ENCODE results near the gene ITIH4. TPM values are rescaled to one million over a fixed set of nuclear protein-coding genes. Genes with fewer than 3 reads are reported as not detected.

ITIH4 gene
- total RNA-seq, 4 donors from 2014 or later = 0.33 to 5.8 (median 3.4) TPM

DNA sequence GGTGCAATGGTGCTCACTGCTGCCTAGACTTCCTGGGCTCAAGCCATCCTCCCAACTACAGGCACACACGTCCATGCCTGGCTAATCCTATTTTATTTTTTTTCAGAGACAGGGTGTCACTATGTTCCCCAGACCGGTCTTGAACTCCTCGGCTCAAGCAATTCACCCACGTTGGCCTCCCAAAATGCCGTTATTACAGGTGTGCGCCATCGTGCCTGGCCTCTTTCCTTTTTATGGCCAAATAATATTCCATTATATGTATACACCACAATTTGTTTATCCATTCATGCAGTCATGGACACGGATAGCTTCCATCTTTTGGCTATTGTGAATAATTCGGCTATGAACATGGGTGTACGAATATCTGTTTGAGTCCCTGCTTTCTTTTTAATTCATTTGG is 58.8 kb downstream of the ITIH4 start:
- TF ChIP-seq, protein P1, sequence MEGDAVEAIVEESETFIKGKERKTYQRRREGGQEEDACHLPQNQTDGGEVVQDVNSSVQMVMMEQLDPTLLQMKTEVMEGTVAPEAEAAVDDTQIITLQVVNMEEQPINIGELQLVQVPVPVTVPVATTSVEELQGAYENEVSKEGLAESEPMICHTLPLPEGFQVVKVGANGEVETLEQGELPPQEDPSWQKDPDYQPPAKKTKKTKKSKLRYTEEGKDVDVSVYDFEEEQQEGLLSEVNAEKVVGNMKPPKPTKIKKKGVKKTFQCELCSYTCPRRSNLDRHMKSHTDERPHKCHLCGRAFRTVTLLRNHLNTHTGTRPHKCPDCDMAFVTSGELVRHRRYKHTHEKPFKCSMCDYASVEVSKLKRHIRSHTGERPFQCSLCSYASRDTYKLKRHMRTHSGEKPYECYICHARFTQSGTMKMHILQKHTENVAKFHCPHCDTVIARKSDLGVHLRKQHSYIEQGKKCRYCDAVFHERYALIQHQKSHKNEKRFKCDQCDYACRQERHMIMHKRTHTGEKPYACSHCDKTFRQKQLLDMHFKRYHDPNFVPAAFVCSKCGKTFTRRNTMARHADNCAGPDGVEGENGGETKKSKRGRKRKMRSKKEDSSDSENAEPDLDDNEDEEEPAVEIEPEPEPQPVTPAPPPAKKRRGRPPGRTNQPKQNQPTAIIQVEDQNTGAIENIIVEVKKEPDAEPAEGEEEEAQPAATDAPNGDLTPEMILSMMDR (IDR thresholded peaks at IDR 0.05; ENCODE audit: low read depth) = no peak

DNA sequence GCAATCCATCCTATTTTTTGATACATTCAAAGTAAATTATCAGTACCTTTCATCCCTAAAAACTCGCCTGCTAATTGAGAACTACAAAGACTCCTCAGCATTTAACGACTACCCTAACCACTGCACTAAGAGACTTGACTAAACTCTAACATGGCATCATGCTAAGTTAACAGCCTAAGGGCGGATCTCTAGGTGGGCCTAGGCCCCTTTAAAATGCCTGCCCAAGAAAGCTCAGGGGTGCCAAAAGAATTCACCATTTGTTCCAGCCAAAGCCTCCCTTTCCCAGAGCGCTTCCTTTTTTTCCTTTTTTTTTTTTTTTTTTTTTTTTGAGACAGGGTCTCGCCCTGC is 59.2 kb downstream of the ITIH4 start:
- TF ChIP-seq, protein P1 (IDR thresholded peaks at IDR 0.05; ENCODE audit: low read depth) = no peak

DNA sequence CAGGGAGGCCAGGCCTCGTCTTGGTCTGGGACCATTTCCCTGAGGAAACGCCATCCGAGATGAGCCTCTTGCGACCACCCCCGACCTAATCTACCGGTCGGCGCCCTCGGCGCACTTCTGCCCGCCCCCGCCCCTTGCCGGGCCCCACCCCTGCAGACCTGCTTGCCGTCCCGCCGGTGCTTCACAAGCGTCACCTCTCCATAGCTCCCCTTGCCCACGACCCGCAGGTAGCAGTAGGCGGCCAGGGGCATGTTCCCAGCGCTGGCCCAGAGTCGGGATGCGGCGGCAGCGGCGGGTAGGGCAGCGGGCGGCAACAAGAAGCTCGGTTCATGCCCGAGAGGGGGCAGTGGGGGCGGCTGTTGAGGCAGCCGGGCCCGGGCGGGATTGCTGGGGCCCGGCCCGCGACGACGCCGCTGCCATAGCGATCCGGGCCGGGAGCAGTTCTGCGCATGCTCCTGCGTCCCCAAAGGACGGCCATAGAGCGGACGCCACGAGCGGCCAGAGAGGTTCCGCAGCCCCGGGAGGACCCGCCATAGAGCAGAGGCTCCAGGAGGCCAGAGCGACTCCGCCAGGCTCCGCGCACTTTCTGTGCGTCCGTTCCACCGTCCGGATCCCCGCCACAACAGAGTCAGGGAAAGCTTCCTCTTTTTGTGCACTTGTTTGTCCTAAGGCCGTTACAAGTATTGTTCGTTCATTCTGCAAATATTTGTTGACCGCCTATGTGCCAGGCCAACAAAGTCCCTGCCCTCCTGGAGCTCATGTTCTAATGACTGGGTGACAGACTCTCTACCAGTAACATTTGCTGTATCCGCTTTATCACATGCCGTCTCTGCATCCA is 59.8 kb downstream of the ITIH4 start, which contains the start of gene NEK4:
NEK4 (minus strand) TSS at position 445 of the 838 bp plus-strand sequence; CDS start at position 251, 194 bp downstream.
- TF ChIP-seq, protein P1 (IDR thresholded peaks at IDR 0.05; ENCODE audit: low read depth) = no peak

DNA sequence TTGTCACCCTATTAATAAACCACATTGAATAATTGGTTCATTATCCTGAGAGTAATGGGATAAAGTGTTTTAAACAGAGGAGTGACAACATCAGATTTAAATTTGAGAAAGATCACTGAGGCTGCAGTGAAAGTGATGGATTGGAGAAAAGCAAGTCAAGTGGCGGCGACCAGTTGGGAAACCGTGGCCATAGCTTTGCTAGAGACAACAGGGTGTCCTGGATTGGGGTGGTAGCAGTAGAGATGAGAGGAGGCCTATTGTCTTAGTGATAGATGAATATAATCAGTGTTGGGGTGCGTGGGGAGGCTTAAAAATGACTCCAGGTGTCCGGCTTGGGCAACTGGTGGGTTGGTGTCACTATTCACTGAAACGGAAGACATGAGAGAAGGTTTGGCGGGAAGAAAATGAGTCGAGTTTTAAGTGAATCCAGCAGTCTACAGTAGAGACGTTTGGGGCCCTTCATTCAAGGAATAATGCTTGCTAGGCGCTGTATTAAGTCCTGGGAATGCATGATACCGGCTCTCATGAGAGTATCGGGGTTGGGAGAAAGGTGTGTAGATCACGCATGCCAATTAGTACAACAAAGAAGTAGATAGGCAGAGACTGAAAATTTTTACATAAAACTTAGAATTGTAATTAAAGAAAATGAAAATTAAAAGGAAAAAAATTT is 60.6 kb downstream of the ITIH4 start:
- TF ChIP-seq, protein P1 (IDR thresholded peaks at IDR 0.05; ENCODE audit: low read depth) = no peak

DNA sequence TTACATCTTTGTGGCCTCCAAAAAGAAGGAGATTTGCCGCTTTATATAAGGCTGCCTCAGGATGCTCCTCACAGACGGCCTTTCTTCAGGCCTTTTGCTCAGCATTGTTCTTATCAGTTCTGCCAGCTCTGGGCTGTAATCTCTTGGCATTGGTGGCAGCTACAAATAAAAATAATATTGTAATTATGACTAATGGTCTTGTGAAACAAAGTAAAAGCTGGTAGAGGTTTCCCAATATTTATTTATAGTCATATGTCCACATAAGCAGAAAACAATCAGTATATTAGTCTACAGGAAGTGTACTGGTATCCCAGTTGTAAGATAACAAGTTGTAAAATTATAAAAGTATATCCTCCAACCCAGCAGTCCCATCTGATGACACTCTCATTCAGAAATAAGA is 67.0 kb downstream of the ITIH4 start:
- TF ChIP-seq, protein P1 (IDR thresholded peaks at IDR 0.05; ENCODE audit: low read depth) = no peak

Small RNA genes lying within 50 kb of the gene (small RNA-seq; reads per million reads assigned to genes)
- gene MIR8064 (not detected), gene MUSTN1 (not detected)

Other genes starting within 250 kb of the ITIH4 start
- 100 to 1,000 TPM in 2 of 4 donors, 10 to 100 TPM in 2; 92.7 to 125 (median 104) TPM for gene PBRM1, start 144.8 kb downstream of the ITIH4 start, total RNA-seq
- gene GNL3, start 144.6 kb downstream of the ITIH4 start, total RNA-seq = 10 to 100 TPM; 37.3 to 90.5 (median 59.5) TPM
- gene GLT8D1, start 124.9 kb downstream of the ITIH4 start, total RNA-seq = 10 to 100 TPM; 35.2 to 53.9 (median 46.2) TPM
- 100 to 1,000 TPM in 1 of 4 donors, 10 to 100 TPM in 3; 44.3 to 108 (median 80.8) TPM for gene SPCS1, start 124.6 kb downstream of the ITIH4 start, total RNA-seq
- 10 to 100 TPM in 3 of 4 donors, 1 to 10 TPM in 1; 9.0 to 18.4 (median 13.7) TPM for gene NEK4, start 59.7 kb downstream of the ITIH4 start, total RNA-seq
- gene ITIH1, start 53.1 kb downstream of the ITIH4 start, total RNA-seq = 1 to 10 TPM in 1 of 4 donors, under 1 TPM in 1, not detected in 2; 0.34 to 1.5 TPM
- 1 to 10 TPM in 2 of 4 donors, under 1 TPM in 1, not detected in 1; 0.44 to 4.6 (median 2.1) TPM for gene ITIH3, start 35.9 kb downstream of the ITIH4 start, total RNA-seq
- 10 to 100 TPM in 1 of 4 donors, 1 to 10 TPM in 3; 1.3 to 13.0 (median 6.8) TPM for gene MUSTN1, start 4.3 kb upstream of the ITIH4 start, total RNA-seq
- gene STIMATE, start 66.9 kb upstream of the ITIH4 start, total RNA-seq = 10 to 100 TPM; 21.4 to 32.0 (median 23.3) TPM
- 10 to 100 TPM in 3 of 4 donors, 1 to 10 TPM in 1; 4.9 to 15.5 (median 12.2) TPM for gene SFMBT1, start 215.4 kb upstream of the ITIH4 start, total RNA-seq

All from subcutaneous adipose tissue (tissue), 4 donors.